ENCODE measurements around the gene FRS3.

GRCh38 chr6:41737591-41738130 is 42.0 kb downstream of the FRS3 start:
- no peak for TF ChIP-seq POLR2A (IDR thresholded peaks at IDR 0.05; ENCODE audit: extremely low read depth, insufficient read length)
- TF ChIP-seq CTCF (IDR thresholded peaks at IDR 0.05; ENCODE audit: low read depth, low read length): no peak
- no peak for TF ChIP-seq MAX (IDR thresholded peaks at IDR 0.05; ENCODE audit: low read depth, low read length)
